Putamen (tissue), 1 donor: Measurements from ENCODE around the gene CRIP3.
"Not testable (repeated sequence)": the region's sequence is repeated elsewhere in the genome, so short reads cannot be mapped to it uniquely, and the experiment has no call there.

Experiments used
- DNase-seq: peaks from one replicate; pipeline ENCODE4 v3.0.0-alpha.2; 2016; ENCODE audit warnings: low spot score

CRIP3 gene

GRCh38 chr6:43306086-43306485, 2.5 kb downstream of the CRIP3 start:
- no peak for DNase-seq

GRCh38 chr6:43304882-43305281, 3.7 kb downstream of the CRIP3 start:
- DNase-seq: no peak

- DNase-seq: no peak
These were observed 4.3 kb downstream of the CRIP3 start for GRCh38 chr6:43304361-43304760.

- DNase-seq: no peak
These were observed 4.8 kb downstream of the CRIP3 start for GRCh38 chr6:43303751-43304331.

- DNase-seq: not testable (repeated sequence)
These were observed 5.6 kb downstream of the CRIP3 start for GRCh38 chr6:43303006-43303405.

- no peak for DNase-seq
These were observed 6.5 kb downstream of the CRIP3 start for GRCh38 chr6:43302126-43302525.

GRCh38 chr6:43301081-43301870, 7.3 kb downstream of the CRIP3 start:
- no peak for DNase-seq

GRCh38 chr6:43299338-43300293, 9.0 kb downstream of the CRIP3 start:
- no peak for DNase-seq

- no peak for DNase-seq
These were observed 9.9 kb downstream of the CRIP3 start for GRCh38 chr6:43298565-43299337.

- DNase-seq: no peak
These were observed 10.7 kb downstream of the CRIP3 start, which contains the start of gene SLC22A7 for GRCh38 chr6:43297644-43298564. Gene SLC22A7 (plus strand): TSS chr6:43298260. CDS start chr6:43298359, 99 bp downstream.

- no peak for DNase-seq
These were observed 11.7 kb downstream of the CRIP3 start for GRCh38 chr6:43296780-43297497.

GRCh38 chr6:43295456-43295855, 13.2 kb downstream of the CRIP3 start:
- DNase-seq: no peak

- DNase-seq: no peak
These were observed 14.1 kb downstream of the CRIP3 start for GRCh38 chr6:43294536-43294935.

- no peak for DNase-seq
These were observed 14.9 kb downstream of the CRIP3 start for GRCh38 chr6:43293698-43294097.

GRCh38 chr6:43292763-43293318, 15.8 kb downstream of the CRIP3 start:
- no peak for DNase-seq

- DNase-seq: no peak
These were observed 16.3 kb downstream of the CRIP3 start for GRCh38 chr6:43292341-43292740.

GRCh38 chr6:43291708-43292107, 16.9 kb downstream of the CRIP3 start:
- no peak for DNase-seq

GRCh38 chr6:43290905-43291355, 17.7 kb downstream of the CRIP3 start:
- no peak for DNase-seq

- no peak for DNase-seq
These were observed 18.2 kb downstream of the CRIP3 start for GRCh38 chr6:43290339-43290904.
